ENCODE data around the gene ASPHD2. TPM values are rescaled to one million over a fixed set of nuclear protein-coding genes. Genes with fewer than 3 reads are reported as not detected.

ASPHD2 gene
- total RNA-seq, 1 experiment from 2014 or later: 0.44 TPM

GRCh38 chr22:26492220-26492619, 63.2 kb downstream of the ASPHD2 start:
- TF ChIP-seq, protein P1, sequence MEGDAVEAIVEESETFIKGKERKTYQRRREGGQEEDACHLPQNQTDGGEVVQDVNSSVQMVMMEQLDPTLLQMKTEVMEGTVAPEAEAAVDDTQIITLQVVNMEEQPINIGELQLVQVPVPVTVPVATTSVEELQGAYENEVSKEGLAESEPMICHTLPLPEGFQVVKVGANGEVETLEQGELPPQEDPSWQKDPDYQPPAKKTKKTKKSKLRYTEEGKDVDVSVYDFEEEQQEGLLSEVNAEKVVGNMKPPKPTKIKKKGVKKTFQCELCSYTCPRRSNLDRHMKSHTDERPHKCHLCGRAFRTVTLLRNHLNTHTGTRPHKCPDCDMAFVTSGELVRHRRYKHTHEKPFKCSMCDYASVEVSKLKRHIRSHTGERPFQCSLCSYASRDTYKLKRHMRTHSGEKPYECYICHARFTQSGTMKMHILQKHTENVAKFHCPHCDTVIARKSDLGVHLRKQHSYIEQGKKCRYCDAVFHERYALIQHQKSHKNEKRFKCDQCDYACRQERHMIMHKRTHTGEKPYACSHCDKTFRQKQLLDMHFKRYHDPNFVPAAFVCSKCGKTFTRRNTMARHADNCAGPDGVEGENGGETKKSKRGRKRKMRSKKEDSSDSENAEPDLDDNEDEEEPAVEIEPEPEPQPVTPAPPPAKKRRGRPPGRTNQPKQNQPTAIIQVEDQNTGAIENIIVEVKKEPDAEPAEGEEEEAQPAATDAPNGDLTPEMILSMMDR (conservative IDR thresholded peaks at IDR 0.05): no peak
- no peak for TF ChIP-seq EZH2 (IDR thresholded peaks at IDR 0.05; ENCODE audit: low read depth)
- Histone ChIP-seq H3K79me2 (ENCODE audit: low read depth) (no peaks in the 10 kb centered on the region), H2AFZ (no peak overlapping the region), H3K27me3 (ENCODE audit: insufficient read depth, low read depth) (no peaks in the 10 kb centered on the region), H3K4me1 (replicated peaks; ENCODE audit: insufficient read depth) (no peaks in the 10 kb centered on the region), H3K9me2 (ENCODE audit: insufficient read depth) (no peaks in the 10 kb centered on the region), H3K9me3 (ENCODE audit: insufficient read depth, low read depth) (no peaks in the 10 kb centered on the region), H3F3A (ENCODE audit: insufficient read depth, low read depth) (peaks cover 6% of the 10 kb centered on the region; the same call in 1 of the 2 replicates), H3K4me2 (no peak overlapping the region), H3K27ac (no peak overlapping the region), H3K4me3 (no peak overlapping the region), H4K20me1 (ENCODE audit: insufficient read depth) (no peaks in the 10 kb centered on the region), H3K36me3 (ENCODE audit: low read depth) (peaks cover 34% of the 10 kb centered on the region)
- BruUV-seq (replicated peaks): no TSS peak
- DNase-seq: no peak
- ChIA-PET CTCF (no interaction called here), POLR2A (ENCODE audit: unreplicated experiment) (no interaction called here)
- intact Hi-C loops (cut with micrococcal nuclease; ENCODE audit: unreplicated experiment): no loop called here

- peaks cover 6% of the 10 kb centered on the region; the same call in 1 of the 2 replicates for H3F3A ChIP-seq (ENCODE audit: insufficient read depth, low read depth)
- H3K4me1 ChIP-seq (replicated peaks; ENCODE audit: insufficient read depth): no peaks in the 10 kb centered on the region
- no peak overlapping the region for H3K27ac ChIP-seq
- no peak overlapping the region for H3K4me2 ChIP-seq
- H3K36me3 ChIP-seq (ENCODE audit: low read depth): peaks cover 36% of the 10 kb centered on the region
- TF ChIP-seq, protein P1 (conservative IDR thresholded peaks at IDR 0.05): no peak
- no peak for TF ChIP-seq EZH2 (IDR thresholded peaks at IDR 0.05; ENCODE audit: low read depth)
- no peak overlapping the region for H3K4me3 ChIP-seq
- intact Hi-C loops (cut with micrococcal nuclease; ENCODE audit: unreplicated experiment): no loop called here
- no peaks in the 10 kb centered on the region for H3K9me3 ChIP-seq (ENCODE audit: insufficient read depth, low read depth)
- DNase-seq: no peak
- ChIA-PET POLR2A (ENCODE audit: unreplicated experiment) (no interaction called here), CTCF (interaction anchor here (0.7 kb wide), 1 partner anchor 271 kb away, joined by 3 read pairs; no protein-coding TSS in a partner anchor)
- H4K20me1 ChIP-seq (ENCODE audit: insufficient read depth): no peaks in the 10 kb centered on the region; the same call in 1 of the 2 replicates
- no peaks in the 10 kb centered on the region for H3K79me2 ChIP-seq (ENCODE audit: low read depth)
- H3K27me3 ChIP-seq (ENCODE audit: insufficient read depth, low read depth): no peaks in the 10 kb centered on the region
- no peak overlapping the region for H2AFZ ChIP-seq
- no TSS peak for BruUV-seq (replicated peaks)
- H3K9me2 ChIP-seq (ENCODE audit: insufficient read depth): no peaks in the 10 kb centered on the region
Observed at GRCh38 chr22:26494506-26494905, 65.4 kb downstream of the ASPHD2 start.

Other genes with a start within 250 kb of the ASPHD2 start
- 21.2 and 33.1 TPM in 2 replicates for gene HPS4, start 54.5 kb downstream of the ASPHD2 start, total RNA-seq (2021)
- gene SRRD, start 54.6 kb downstream of the ASPHD2 start, total RNA-seq (2021): 7.1 and 9.5 TPM in 2 replicates
- 17.3 and 18.5 TPM in 2 replicates for gene TFIP11, start 83.2 kb downstream of the ASPHD2 start, total RNA-seq (2021)
- gene TPST2, start 160.9 kb downstream of the ASPHD2 start, total RNA-seq (2021): 13.5 and 18.9 TPM in 2 replicates
- not detected in 2 replicates for gene CRYBB1, start 188.8 kb downstream of the ASPHD2 start, total RNA-seq (2021)
- not detected in 2 replicates for gene CRYBA4, start 192.7 kb downstream of the ASPHD2 start, total RNA-seq (2021)
- gene MIAT, start 228.3 kb downstream of the ASPHD2 start, total RNA-seq (2021): 0.45 and 0.48 TPM in 2 replicates

Data from PC-9 (cell line).